T-helper 17 cell (primary cell): ENCODE results near the gene RTN4RL2. TPM values are rescaled to one million over a fixed set of nuclear protein-coding genes. Genes with fewer than 3 reads are reported as not detected.
A peak's percentile ranks its signal among the peaks of the same experiment; 100 is the strongest.

Experiments
- ATAC-seq: fragments of 150-1000 bp; cut with Tn5 transposase; 2 replicates; pipeline ENCODE4 v1.10.0; 2021; ENCODE audit warnings: mild to moderate bottlenecking, moderate library complexity
- DNase-seq, 3 donors: peaks; one replicate each; pipeline versions ENCODE4 v3.0.0 to v3.0.0-alpha.2; 2020 to 2021
- H3K9me3 ChIP-seq: one replicate; pipeline ENCODE4 v1.7.0; 2013; ENCODE audit warnings: low read length, mild to moderate bottlenecking; ENCODE audit not compliant: control insufficient read depth, poor library complexity, severe bottlenecking
- H3K27ac Mint-ChIP-seq: one replicate; pipeline ENCODE4 v1.8.0; 2022; ENCODE audit warnings: mild to moderate bottlenecking, moderate library complexity, mixed read lengths
- H3K27me3 Mint-ChIP-seq: one replicate; pipeline ENCODE4 v1.8.0; 2022; ENCODE audit warnings: mixed read lengths
- H3K36me3 Mint-ChIP-seq: one replicate; pipeline ENCODE4 v1.8.0; 2022; ENCODE audit warnings: low read depth, mixed read lengths
- H3K4me1 Mint-ChIP-seq: one replicate; pipeline ENCODE4 v1.8.0; 2022; ENCODE audit warnings: mild to moderate bottlenecking, mixed read lengths
- H3K4me3 Mint-ChIP-seq: one replicate; pipeline ENCODE4 v1.8.0; 2022; ENCODE audit warnings: mild to moderate bottlenecking, moderate library complexity, mixed read lengths
- total RNA-seq, 4 donors: library from RNA in 2 of 4; stranded (reverse) in 2 of 4; gene quantifications; one replicate each; pipeline ENCODE4 v1.2.3 and lab custom pipeline; 2022 to 2026

The RTN4RL2 gene
- under 1 TPM in 1 of 2 donors, not detected in 1; 0.23 TPM for total RNA-seq
- 0 to 0.08 reads per million in 2 donors for total RNA-seq (lab: John Stamatoyannopoulos, UW)

DNA sequence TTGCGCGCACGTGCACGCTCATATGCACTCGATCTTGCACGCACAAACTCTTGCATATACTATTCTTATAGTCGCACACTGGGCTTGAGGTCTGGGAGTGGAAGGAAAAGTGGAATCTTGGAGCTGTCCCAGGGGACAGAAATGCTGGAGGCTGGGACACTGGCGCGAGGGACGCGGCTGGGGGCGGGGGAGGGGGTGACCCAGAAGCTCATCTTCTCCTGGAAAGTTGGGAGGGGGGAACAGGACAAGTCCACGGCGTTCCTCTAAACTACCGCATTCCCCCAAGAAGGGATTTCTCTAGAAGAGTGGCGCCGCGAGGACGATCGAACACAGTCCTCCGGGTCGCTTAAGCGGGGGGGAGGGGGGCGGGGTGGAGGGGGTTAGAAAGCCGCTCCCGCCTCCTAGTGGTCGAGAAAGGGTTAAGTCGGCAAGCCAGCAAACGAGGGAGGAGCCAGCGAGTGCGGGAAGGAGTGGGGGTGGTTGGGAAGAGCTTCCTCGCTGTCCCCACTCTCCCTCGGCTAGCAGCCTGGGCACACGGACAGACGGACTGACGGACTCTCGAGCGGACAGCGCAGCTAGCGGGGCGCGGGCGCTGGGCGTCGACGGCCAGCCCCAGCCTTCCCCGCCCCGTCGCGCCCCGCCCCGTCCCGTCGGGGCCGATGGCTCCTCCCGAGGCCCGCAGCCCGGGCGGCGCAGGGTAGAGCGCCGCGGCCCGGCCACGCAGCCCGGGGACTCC, at the start of gene RTN4RL2:
Gene RTN4RL2 (plus strand): TSS at position 507 of the 736 bp plus-strand sequence. CDS start 338 bp downstream, outside the sequence.
- Mint-ChIP-seq H3K27ac (peak within 1 kb of the TSS; percentile 83), H3K4me3 (peak within 1 kb of the TSS; percentile 96), H3K27me3 (peaks cover 31% of the 10 kb centered on the region)

DNA sequence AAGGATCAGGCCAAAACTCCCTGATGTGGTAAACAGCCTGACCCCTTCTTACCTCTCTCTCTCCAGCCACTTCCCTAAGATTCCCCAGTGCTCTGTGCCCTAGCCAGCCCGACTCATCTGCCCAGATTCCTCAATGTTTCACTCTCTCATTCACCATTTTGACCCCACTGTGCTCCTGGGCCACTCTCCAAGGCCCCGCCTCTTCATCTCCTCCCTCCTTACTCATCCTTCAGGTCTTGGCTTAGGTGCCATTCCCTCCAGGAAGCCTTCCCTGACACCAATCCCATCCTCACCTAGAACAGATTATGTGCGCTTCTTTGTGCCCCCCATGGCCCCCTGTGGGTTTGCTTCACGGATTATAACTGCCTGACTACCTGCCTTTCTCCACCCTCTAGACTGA, 46.6 kb upstream of the RTN4RL2 start:
- H3K4me3 Mint-ChIP-seq = no peak overlapping the region
- DNase-seq = no peak
- no peak for ATAC-seq
- H3K27me3 Mint-ChIP-seq = no peaks in the 10 kb centered on the region
- peaks cover 15% of the 10 kb centered on the region for H3K4me1 Mint-ChIP-seq
- no peaks in the 10 kb centered on the region for H3K9me3 ChIP-seq
- H3K27ac Mint-ChIP-seq = peak overlapping the region; percentile 65
- peaks cover 21% of the 10 kb centered on the region for H3K36me3 Mint-ChIP-seq

More for the DNA sequence above, at the start of gene RTN4RL2:
- DNase-seq (peak in 2 of 3 donors; percentile 17 to 23), ATAC-seq (peak; percentile 65)
- peaks cover 23% of the 10 kb centered on the region for H3K4me1 Mint-ChIP-seq
- H3K9me3 ChIP-seq = no peaks in the 10 kb centered on the region
- H3K36me3 Mint-ChIP-seq = peaks cover 5% of the 10 kb centered on the region

- no peak overlapping the region for H3K27ac Mint-ChIP-seq
- peaks cover 15% of the 10 kb centered on the region for H3K4me1 Mint-ChIP-seq
- peaks cover 19% of the 10 kb centered on the region for H3K36me3 Mint-ChIP-seq
- no peaks in the 10 kb centered on the region for H3K9me3 ChIP-seq
- no peak for ATAC-seq
- no peak for DNase-seq
- H3K27me3 Mint-ChIP-seq = no peaks in the 10 kb centered on the region
- H3K4me3 Mint-ChIP-seq = no peak overlapping the region
Observed at GRCh38 chr11:57414612-57415212, 45.6 kb upstream of the RTN4RL2 start.

DNA sequence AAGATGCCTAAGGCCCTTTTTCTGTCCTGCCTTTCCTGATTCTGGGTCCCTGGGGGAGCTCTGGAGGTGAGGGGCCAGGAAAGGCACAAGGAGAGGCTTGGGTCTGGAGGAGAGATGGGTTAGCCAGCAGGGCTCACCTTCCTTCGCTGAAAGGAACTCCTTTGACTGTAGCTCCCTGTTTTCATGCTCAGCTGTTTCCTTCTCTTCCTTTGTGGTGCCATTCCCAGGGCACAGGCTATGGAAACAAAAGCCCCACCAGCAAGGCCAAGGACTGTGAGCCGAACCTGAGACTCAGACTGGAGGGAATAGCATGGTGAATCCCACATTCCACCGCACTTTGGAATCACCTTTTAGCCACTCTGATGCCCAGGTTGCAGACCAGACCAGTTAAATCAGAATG, 43.9 kb upstream of the RTN4RL2 start:
- ATAC-seq = no peak
- no peak for DNase-seq
- H3K4me3 Mint-ChIP-seq = no peak overlapping the region
- H3K27me3 Mint-ChIP-seq = no peaks in the 10 kb centered on the region
- peaks cover 17% of the 10 kb centered on the region for H3K36me3 Mint-ChIP-seq
- H3K9me3 ChIP-seq = no peaks in the 10 kb centered on the region
- no peak overlapping the region for H3K27ac Mint-ChIP-seq
- peaks cover 15% of the 10 kb centered on the region for H3K4me1 Mint-ChIP-seq

GRCh38 chr11:57417056-57417455, 43.3 kb upstream of the RTN4RL2 start:
- no peak for DNase-seq
- ATAC-seq = no peak
- H3K9me3 ChIP-seq = no peaks in the 10 kb centered on the region
- Mint-ChIP-seq H3K27ac (peak overlapping the region; percentile 24), H3K4me3 (no peak overlapping the region), H3K4me1 (peaks cover 15% of the 10 kb centered on the region), H3K36me3 (peaks cover 17% of the 10 kb centered on the region), H3K27me3 (no peaks in the 10 kb centered on the region)

- no peak overlapping the region for H3K4me3 Mint-ChIP-seq
- H3K36me3 Mint-ChIP-seq = peaks cover 16% of the 10 kb centered on the region
- H3K27ac Mint-ChIP-seq = no peak overlapping the region
- no peak for ATAC-seq
- no peaks in the 10 kb centered on the region for H3K27me3 Mint-ChIP-seq
- peaks cover 17% of the 10 kb centered on the region for H3K4me1 Mint-ChIP-seq
- no peak for DNase-seq
- H3K9me3 ChIP-seq = no peaks in the 10 kb centered on the region
Observed at GRCh38 chr11:57418131-57418530, 42.2 kb upstream of the RTN4RL2 start.

- H3K4me3 Mint-ChIP-seq = no peak overlapping the region
Observed at GRCh38 chr11:57419146-57419545, 41.2 kb upstream of the RTN4RL2 start.

GRCh38 chr11:57421066-57421465, 39.3 kb upstream of the RTN4RL2 start:
- DNase-seq (no peak), ATAC-seq (no peak)
- H3K9me3 ChIP-seq = no peaks in the 10 kb centered on the region
- H3K27ac Mint-ChIP-seq = no peak overlapping the region
- peaks cover 20% of the 10 kb centered on the region for H3K4me1 Mint-ChIP-seq
- no peaks in the 10 kb centered on the region for H3K27me3 Mint-ChIP-seq
- H3K4me3 Mint-ChIP-seq = no peak overlapping the region
- peaks cover 3% of the 10 kb centered on the region for H3K36me3 Mint-ChIP-seq

More at GRCh38 chr11:57419146-57419545, 41.2 kb upstream of the RTN4RL2 start:
- Mint-ChIP-seq H3K4me1 (peaks cover 11% of the 10 kb centered on the region), H3K27ac (no peak overlapping the region), H3K36me3 (peaks cover 6% of the 10 kb centered on the region), H3K27me3 (no peaks in the 10 kb centered on the region)
- no peak for ATAC-seq
- no peak for DNase-seq
- no peaks in the 10 kb centered on the region for H3K9me3 ChIP-seq

DNA sequence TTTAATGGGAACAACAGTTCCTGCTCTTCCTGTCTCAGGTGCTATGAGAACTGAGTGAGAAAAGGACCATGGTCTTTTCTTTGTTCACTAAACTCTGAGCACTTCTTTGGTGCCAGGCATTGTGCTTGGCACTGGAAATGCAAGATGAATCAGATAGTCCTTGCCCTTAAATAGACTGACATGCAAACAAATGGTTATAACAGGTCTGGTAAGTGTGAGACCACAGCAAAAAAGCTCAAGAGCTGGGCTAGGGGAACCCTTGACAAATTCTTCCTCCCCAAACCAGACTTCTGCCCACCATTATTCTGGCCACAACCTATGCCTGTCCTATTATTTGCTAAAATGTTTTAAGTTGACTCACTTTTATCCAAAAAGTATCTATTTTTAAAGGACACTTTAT, 38.5 kb upstream of the RTN4RL2 start:
- H3K36me3 Mint-ChIP-seq = peaks cover 3% of the 10 kb centered on the region
- DNase-seq (no peak), ATAC-seq (no peak)
- H3K9me3 ChIP-seq = no peaks in the 10 kb centered on the region
- no peaks in the 10 kb centered on the region for H3K27me3 Mint-ChIP-seq
- H3K27ac Mint-ChIP-seq = no peak overlapping the region
- no peak overlapping the region for H3K4me3 Mint-ChIP-seq
- H3K4me1 Mint-ChIP-seq = peaks cover 26% of the 10 kb centered on the region

- peak overlapping the region; percentile 89 for H3K27ac Mint-ChIP-seq
- no peaks in the 10 kb centered on the region for H3K9me3 ChIP-seq
- no peaks in the 10 kb centered on the region for H3K36me3 Mint-ChIP-seq
- no peak overlapping the region for H3K4me3 Mint-ChIP-seq
- no peak for DNase-seq
- peaks cover 32% of the 10 kb centered on the region for H3K4me1 Mint-ChIP-seq
- ATAC-seq = no peak
- H3K27me3 Mint-ChIP-seq = no peaks in the 10 kb centered on the region
Observed at GRCh38 chr11:57422669-57423068, 37.7 kb upstream of the RTN4RL2 start.

- H3K27ac Mint-ChIP-seq = peak overlapping the region; percentile 89
Observed at GRCh38 chr11:57424137-57424791, 36.1 kb upstream of the RTN4RL2 start.

GRCh38 chr11:57424792-57425564, 35.4 kb upstream of the RTN4RL2 start:
- DNase-seq (peak; percentile 38 to 76 (median 45)), ATAC-seq (peak; percentile 91)
- H3K4me1 Mint-ChIP-seq = peaks cover 37% of the 10 kb centered on the region
- no peaks in the 10 kb centered on the region for H3K27me3 Mint-ChIP-seq
- no peaks in the 10 kb centered on the region for H3K9me3 ChIP-seq
- H3K27ac Mint-ChIP-seq = peak overlapping the region; percentile 89
- H3K4me3 Mint-ChIP-seq = peak overlapping the region; percentile 93
- H3K36me3 Mint-ChIP-seq = no peaks in the 10 kb centered on the region

More at GRCh38 chr11:57424137-57424791, 36.1 kb upstream of the RTN4RL2 start:
- H3K4me3 Mint-ChIP-seq = peak overlapping the region; percentile 93
- H3K9me3 ChIP-seq = no peaks in the 10 kb centered on the region
- no peaks in the 10 kb centered on the region for H3K36me3 Mint-ChIP-seq
- DNase-seq = no peak
- no peak for ATAC-seq
- H3K27me3 Mint-ChIP-seq = no peaks in the 10 kb centered on the region
- H3K4me1 Mint-ChIP-seq = peaks cover 36% of the 10 kb centered on the region
